GM12892 (cell line): ENCODE measurements around the gene PRSS36.

Source experiments
- DNase-seq: peaks from one replicate; pipeline ENCODE4 v3.0.0; 2011; ENCODE audit not compliant: insufficient read length
- FAIRE-seq: peaks from 2 replicates; lab custom pipeline; 2011; peaks lifted over from hg19 to GRCh38; lab: Jason Lieb, UNC
- POLR2A ChIP-seq: IDR thresholded peaks from 2 replicates; pipeline ENCODE4 v1.6.1; 2011; ENCODE audit warnings: low read depth, low read length, control low read depth
- POLR2AphosphoS5 ChIP-seq: IDR thresholded peaks from 2 replicates; pipeline ENCODE4 v1.6.1; 2011; ENCODE audit warnings: low read depth, low read length, control low read depth
- TAF1 ChIP-seq: IDR thresholded peaks from 2 replicates; pipeline ENCODE4 v1.6.1; 2011; ENCODE audit warnings: low read depth, mild to moderate bottlenecking, control low read depth, low read length, borderline replicate concordance

PRSS36 gene

GRCh38 chr16:31190061-31190460 lies 40.2 kb upstream of the PRSS36 start:
- DNase-seq (no peak), FAIRE-seq (no peak)
- TF ChIP-seq TAF1 (no peak), POLR2AphosphoS5 (peak; percentile 87), POLR2A (peak; percentile 80)

- DNase-seq (no peak), FAIRE-seq (no peak)
- TF ChIP-seq POLR2AphosphoS5 (no peak), POLR2A (no peak), TAF1 (no peak)
Measured at GRCh38 chr16:31189412-31189778, 39.5 kb upstream of the PRSS36 start.

GRCh38 chr16:31188450-31189411 lies 38.9 kb upstream of the PRSS36 start:
- DNase-seq (no peak), FAIRE-seq (no peak)
- TF ChIP-seq TAF1 = no peak
- peak; percentile 59; the same call in 1 of the 2 replicates for TF ChIP-seq POLR2AphosphoS5
- TF ChIP-seq POLR2A = no peak; the same call in 1 of the 2 replicates

- TF ChIP-seq POLR2A (peak; percentile 60), POLR2AphosphoS5 (no peak)
- FAIRE-seq = no peak
- no peak for DNase-seq
Measured at GRCh38 chr16:31187808-31188189, 37.9 kb upstream of the PRSS36 start.

- FAIRE-seq (no peak), DNase-seq (no peak)
- TF ChIP-seq POLR2AphosphoS5 (peak; percentile 85), POLR2A (peak; percentile 64; the same call in 1 of the 2 replicates), TAF1 (no peak)
Measured at GRCh38 chr16:31186930-31187807, 37.3 kb upstream of the PRSS36 start.

DNA sequence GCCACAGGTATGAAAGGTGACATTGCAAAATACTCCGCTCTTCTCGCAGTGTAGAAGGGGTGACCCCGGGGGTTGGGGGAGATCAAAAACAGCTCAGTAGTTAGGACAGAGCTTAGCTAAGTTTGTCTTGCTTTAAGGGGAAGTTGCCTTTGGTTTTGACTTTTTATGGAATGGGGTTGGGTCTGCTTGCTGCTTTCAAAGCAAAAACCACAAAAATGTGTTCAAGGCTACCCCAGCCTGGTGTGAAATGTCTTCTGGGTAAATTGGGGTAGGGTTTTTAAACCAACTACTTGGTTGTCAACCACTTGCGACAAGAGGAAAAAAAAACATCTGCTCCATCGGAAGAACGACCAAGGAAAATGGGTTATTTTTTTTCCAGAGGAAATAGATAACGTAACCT lies 36.3 kb upstream of the PRSS36 start:
- TF ChIP-seq POLR2AphosphoS5 (0 out of 2 replicates have a peak, but pooled peaks have one; percentile 7), TAF1 (no peak)
- DNase-seq = no peak

GRCh38 chr16:31185339-31185738 lies 35.5 kb upstream of the PRSS36 start:
- DNase-seq (no peak), FAIRE-seq (no peak)
- TF ChIP-seq TAF1 = no peak
- no peak for TF ChIP-seq POLR2A
- TF ChIP-seq POLR2AphosphoS5 = no peak

More for the DNA sequence above, 36.3 kb upstream of the PRSS36 start:
- no peak for FAIRE-seq

DNA sequence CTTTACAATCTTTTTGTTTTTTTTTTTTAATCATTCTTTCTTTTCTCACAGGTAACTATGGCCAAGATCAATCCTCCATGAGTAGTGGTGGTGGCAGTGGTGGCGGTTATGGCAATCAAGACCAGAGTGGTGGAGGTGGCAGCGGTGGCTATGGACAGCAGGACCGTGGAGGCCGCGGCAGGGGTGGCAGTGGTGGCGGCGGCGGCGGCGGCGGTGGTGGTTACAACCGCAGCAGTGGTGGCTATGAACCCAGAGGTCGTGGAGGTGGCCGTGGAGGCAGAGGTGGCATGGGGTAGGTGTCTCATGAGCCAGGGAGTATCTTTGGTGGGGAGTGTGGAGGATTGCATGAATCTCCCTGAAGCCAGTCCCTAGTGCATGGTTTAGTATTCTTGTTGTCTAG lies 35.0 kb upstream of the PRSS36 start:
- FAIRE-seq (no peak), DNase-seq (no peak)
- no peak for TF ChIP-seq TAF1
- TF ChIP-seq POLR2A = no peak
- no peak for TF ChIP-seq POLR2AphosphoS5

- no peak for FAIRE-seq
- TF ChIP-seq POLR2A (no peak; the same call in none of the 2 replicates), POLR2AphosphoS5 (no peak), TAF1 (no peak)
- no peak for DNase-seq
Measured at GRCh38 chr16:31183432-31184428, 33.9 kb upstream of the PRSS36 start.

- FAIRE-seq (no peak), DNase-seq (no peak)
- TF ChIP-seq TAF1 = no peak
- TF ChIP-seq POLR2A = no peak
- no peak for TF ChIP-seq POLR2AphosphoS5
Measured at GRCh38 chr16:31182391-31182790, 32.5 kb upstream of the PRSS36 start.

DNA sequence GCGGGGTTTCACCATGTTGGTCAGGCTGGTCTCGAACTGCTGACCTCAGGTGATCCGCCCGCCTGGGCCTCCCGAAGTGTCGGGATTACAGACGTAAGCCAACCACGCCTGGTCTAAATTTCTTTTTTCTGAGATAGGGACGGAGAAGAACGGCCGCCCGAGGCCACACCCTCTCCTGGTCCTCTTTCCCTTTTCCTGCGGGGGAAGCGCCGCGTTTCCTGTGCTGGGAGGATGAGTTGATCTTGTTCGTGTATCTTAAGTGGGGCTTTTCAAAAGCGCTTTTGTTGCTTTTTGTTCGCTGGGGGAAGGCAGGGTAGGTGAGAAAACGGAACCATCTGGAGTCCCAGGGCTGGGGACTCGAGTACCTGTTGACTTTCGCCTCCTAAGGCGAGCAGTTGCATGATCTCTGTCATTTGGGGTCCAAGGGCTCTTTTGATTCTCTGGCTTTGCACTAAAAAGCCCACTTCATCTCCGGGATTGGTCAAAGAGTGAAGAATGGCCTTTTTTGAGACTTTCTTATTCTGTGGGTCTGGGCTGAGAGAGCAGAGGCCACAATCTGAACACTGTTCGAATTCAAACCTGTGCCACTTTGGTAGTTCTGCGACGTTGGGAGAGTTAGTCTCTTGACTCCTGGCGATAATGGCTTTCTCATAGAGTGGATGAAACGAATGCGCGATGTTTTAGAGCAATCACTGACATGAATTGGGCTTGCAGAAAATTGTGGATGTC lies 31.4 kb upstream of the PRSS36 start:
- TF ChIP-seq POLR2AphosphoS5 (no peak; the same call in none of the 2 replicates), TAF1 (no peak), POLR2A (no peak)
- FAIRE-seq (no peak), DNase-seq (no peak)
